ENCODE results near the gene LTB4R. TPM values are rescaled to one million over a fixed set of nuclear protein-coding genes. Genes with fewer than 3 reads are reported as not detected.

Gene LTB4R
- polyA plus RNA-seq, 1 experiment, result 0.98 TPM

DNA sequence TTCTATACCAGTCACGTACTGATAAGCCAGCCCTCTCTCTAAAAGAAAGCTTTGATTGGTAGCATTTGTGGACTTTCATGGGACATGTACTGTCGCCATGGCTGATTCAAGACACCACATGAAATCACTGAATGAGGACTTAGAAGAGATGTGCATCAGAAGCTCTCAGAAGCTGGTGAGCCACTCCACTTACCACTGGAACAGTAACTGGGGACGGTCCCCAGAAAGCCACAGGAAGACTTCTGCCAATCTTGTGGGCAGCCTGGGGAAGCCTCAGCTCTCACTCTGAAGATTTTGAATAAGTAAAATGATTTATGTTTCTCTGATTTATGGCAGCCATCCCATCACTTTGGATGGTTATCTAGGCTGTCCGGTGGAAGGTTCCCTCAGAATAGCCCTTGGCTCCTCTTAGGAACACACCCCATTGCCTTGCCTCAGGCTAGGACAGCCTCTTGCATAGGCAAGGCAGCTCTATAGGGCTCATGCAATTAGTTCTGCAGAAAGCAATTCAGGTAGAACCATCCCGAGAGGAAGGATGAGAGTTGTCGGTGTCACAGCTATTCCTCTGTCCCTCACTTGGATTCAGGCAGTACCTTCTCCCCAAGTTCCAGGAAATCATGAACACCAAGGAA lies 21.5 kb upstream of the LTB4R start:
- TF ChIP-seq CTCF (IDR thresholded peaks at IDR 0.05; ENCODE audit: low read depth, low read length), result no peak

GRCh38 chr14:24290746-24291145 lies 20.6 kb upstream of the LTB4R start:
- Histone ChIP-seq H3K9me3 (ENCODE audit: control insufficient read depth, insufficient read depth, low read length) (no peaks in the 10 kb centered on the region), H3K27me3 (ENCODE audit: control insufficient read depth, insufficient read depth, low read length) (no peaks in the 10 kb centered on the region), H3K27ac (ENCODE audit: low read depth, low read length) (no peak overlapping the region), H3K4me3 (ENCODE audit: low read depth, low read length) (no peak overlapping the region)
- POLR2A ChIA-PET, result no interaction called here
- DNase-seq (ENCODE audit: low read depth, low spot score), result no peak
- no peak for TF ChIP-seq CTCF (IDR thresholded peaks at IDR 0.05; ENCODE audit: low read depth, low read length)
- CTCF ChIA-PET, result interaction anchor here (2.4 kb wide), 1 partner anchor 17 kb away, joined by 12 read pairs; the partner anchor contains the start of gene CIDEB

More for the DNA sequence above, 21.5 kb upstream of the LTB4R start:
- Histone ChIP-seq H3K27me3 (ENCODE audit: control insufficient read depth, insufficient read depth, low read length) (no peaks in the 10 kb centered on the region), H3K9me3 (ENCODE audit: control insufficient read depth, insufficient read depth, low read length) (no peaks in the 10 kb centered on the region), H3K27ac (ENCODE audit: low read depth, low read length) (no peak overlapping the region), H3K4me3 (ENCODE audit: low read depth, low read length) (no peak overlapping the region)
- DNase-seq (ENCODE audit: low read depth, low spot score), result no peak
- CTCF ChIA-PET, result interaction anchor here (1.0 to 2.4 kb wide), 2 partner anchors 8 to 18 kb away, joined by 3 to 12 read pairs; partner anchors contain the start of gene CIDEB
- POLR2A ChIA-PET, result no interaction called here

- DNase-seq (ENCODE audit: low read depth, low spot score), result no peak
- no peak for TF ChIP-seq CTCF (IDR thresholded peaks at IDR 0.05; ENCODE audit: low read depth, low read length)
- CTCF ChIA-PET, result interaction anchor here (1.9 to 2.4 kb wide), 2 partner anchors 16 to 17 kb away, joined by 11 to 12 read pairs; partner anchors contain the start of gene CIDEB
- Histone ChIP-seq H3K9me3 (ENCODE audit: control insufficient read depth, insufficient read depth, low read length) (no peaks in the 10 kb centered on the region), H3K4me3 (ENCODE audit: low read depth, low read length) (no peak overlapping the region), H3K27ac (ENCODE audit: low read depth, low read length) (no peak overlapping the region), H3K27me3 (ENCODE audit: control insufficient read depth, insufficient read depth, low read length) (no peaks in the 10 kb centered on the region)
- POLR2A ChIA-PET, result no interaction called here
Observed at GRCh38 chr14:24291446-24292117, 19.7 kb upstream of the LTB4R start.

DNA sequence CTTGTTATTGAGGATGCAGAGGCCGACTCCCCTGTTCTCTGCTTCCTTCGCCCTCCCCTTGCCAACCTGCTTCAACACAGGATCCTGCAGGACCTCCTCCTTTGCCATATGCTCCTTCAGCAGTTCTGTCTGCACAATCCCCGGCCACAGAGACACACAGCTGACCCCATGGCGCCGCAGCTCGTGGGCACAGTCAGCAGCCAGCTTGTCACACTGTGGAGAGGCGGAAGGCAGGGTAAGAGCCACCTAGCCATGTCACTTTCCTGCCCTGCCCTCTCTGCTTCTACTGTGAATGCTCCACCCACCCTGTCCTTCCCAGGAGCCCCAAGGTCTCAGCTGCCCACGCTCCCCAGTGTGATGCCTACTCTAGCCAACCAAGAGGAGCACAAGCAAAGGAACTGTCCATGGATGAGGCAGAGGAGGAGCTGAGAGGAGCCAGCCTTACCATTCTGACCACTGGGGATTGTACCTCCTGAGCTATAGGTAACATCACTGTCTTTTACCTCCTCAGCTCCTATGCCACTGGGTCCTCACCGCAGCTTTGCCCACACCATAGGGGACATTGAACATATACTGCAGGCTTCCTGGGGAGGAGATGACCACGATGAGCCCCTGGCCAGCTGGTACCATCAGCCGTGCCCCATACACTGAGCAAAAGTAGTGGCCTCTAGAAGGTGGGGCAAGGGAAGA lies 19.0 kb upstream of the LTB4R start:
- Histone ChIP-seq H3K9me3 (ENCODE audit: control insufficient read depth, insufficient read depth, low read length) (no peaks in the 10 kb centered on the region), H3K27ac (ENCODE audit: low read depth, low read length) (no peak overlapping the region), H3K27me3 (ENCODE audit: control insufficient read depth, insufficient read depth, low read length) (no peaks in the 10 kb centered on the region), H3K4me3 (ENCODE audit: low read depth, low read length) (no peak overlapping the region)
- POLR2A ChIA-PET, result interaction anchor here (1.2 kb wide), 1 partner anchor 50 kb away, joined by 3 read pairs; the partner anchor contains the start of gene TINF2
- CTCF ChIA-PET, result interaction anchor here (0.8 to 1.9 kb wide), 5 partner anchors 16 to 139 kb away, joined by 3 to 11 read pairs (median 3); partner anchors contain the start of genes CIDEB and MDP1
- DNase-seq (ENCODE audit: low read depth, low spot score), result no peak
- no peak for TF ChIP-seq CTCF (IDR thresholded peaks at IDR 0.05; ENCODE audit: low read depth, low read length)
